ENCODE results near the gene SP9.

DNA sequence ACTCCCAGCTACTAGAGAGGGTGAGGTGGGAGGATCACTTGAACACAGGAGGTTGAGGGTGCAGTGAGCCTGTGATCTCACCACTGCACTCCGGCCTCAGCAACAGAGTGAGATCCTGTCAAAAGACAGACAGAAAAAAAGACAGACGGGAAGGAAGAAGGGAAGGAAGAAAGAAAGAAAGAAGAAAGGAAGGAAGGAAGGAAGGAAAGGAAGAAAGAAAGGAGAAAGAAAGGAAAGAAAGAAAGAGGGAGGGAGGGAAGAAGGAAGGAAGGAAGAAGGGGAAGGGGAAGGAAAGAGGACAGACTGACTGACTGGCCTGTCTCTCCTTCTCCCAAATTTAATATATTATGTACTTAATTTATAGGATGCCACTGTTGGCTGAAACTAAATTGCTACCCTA, 21.6 kb downstream of the SP9 start:
- TF ChIP-seq, protein P1, sequence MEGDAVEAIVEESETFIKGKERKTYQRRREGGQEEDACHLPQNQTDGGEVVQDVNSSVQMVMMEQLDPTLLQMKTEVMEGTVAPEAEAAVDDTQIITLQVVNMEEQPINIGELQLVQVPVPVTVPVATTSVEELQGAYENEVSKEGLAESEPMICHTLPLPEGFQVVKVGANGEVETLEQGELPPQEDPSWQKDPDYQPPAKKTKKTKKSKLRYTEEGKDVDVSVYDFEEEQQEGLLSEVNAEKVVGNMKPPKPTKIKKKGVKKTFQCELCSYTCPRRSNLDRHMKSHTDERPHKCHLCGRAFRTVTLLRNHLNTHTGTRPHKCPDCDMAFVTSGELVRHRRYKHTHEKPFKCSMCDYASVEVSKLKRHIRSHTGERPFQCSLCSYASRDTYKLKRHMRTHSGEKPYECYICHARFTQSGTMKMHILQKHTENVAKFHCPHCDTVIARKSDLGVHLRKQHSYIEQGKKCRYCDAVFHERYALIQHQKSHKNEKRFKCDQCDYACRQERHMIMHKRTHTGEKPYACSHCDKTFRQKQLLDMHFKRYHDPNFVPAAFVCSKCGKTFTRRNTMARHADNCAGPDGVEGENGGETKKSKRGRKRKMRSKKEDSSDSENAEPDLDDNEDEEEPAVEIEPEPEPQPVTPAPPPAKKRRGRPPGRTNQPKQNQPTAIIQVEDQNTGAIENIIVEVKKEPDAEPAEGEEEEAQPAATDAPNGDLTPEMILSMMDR (IDR thresholded peaks at IDR 0.05), result no peak
- TF ChIP-seq POLR2A (IDR thresholded peaks at IDR 0.05) (no peak), EP300 (IDR thresholded peaks at IDR 0.05) (no peak)

All from tibial nerve (tissue), 4 donors.